Stimulated activated naive CD8-positive, alpha-beta T cell treated with anti-CD3 and anti-CD28 coated beads, Interleukin-15, Interleukin-2, amounts not matched to agents 100 ng/mL and 50 ng/mL, for 24 hours (primary cell): ENCODE data around the gene KRTAP5-11.
"Not testable (repeated sequence)": the region's sequence is repeated elsewhere in the genome, so short reads cannot be mapped to it uniquely, and the experiment has no call there.

Experiments used
- H3K27ac Mint-ChIP-seq: one replicate; pipeline ENCODE4 v1.8.0; 2021; ENCODE audit warnings: mild to moderate bottlenecking, mixed read lengths
- H3K27me3 Mint-ChIP-seq: one replicate; pipeline ENCODE4 v1.8.0; 2021; ENCODE audit warnings: mixed read lengths
- H3K36me3 Mint-ChIP-seq: one replicate; pipeline ENCODE4 v1.8.0; 2021; ENCODE audit warnings: low read depth, mixed read lengths
- H3K4me1 Mint-ChIP-seq: one replicate; pipeline ENCODE4 v1.8.0; 2021; ENCODE audit warnings: low read depth, mixed read lengths
- H3K4me3 Mint-ChIP-seq: one replicate; pipeline ENCODE4 v1.8.0; 2021; ENCODE audit warnings: mild to moderate bottlenecking, mixed read lengths
- H3K9me3 Mint-ChIP-seq: one replicate; pipeline ENCODE4 v1.8.0; 2021; ENCODE audit warnings: mixed read lengths

KRTAP5-11 gene

DNA sequence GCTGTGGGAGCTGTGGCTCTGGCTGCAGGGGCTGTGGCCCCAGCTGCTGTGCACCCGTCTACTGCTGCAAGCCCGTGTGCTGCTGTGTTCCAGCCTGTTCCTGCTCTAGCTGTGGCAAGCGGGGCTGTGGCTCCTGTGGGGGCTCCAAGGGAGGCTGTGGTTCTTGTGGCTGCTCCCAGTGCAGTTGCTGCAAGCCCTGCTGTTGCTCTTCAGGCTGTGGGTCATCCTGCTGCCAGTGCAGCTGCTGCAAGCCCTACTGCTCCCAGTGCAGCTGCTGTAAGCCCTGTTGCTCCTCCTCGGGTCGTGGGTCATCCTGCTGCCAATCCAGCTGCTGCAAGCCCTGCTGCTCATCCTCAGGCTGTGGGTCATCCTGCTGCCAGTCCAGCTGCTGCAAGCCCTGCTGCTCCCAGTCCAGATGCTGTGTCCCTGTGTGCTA, 33.9 kb downstream of the KRTAP5-11 start:
- Mint-ChIP-seq H3K36me3 (no peaks in the 10 kb centered on the region), H3K27ac (no peak overlapping the region), H3K4me3 (no peak overlapping the region), H3K9me3 (peaks cover 6% of the 10 kb centered on the region), H3K4me1 (peaks cover 16% of the 10 kb centered on the region), H3K27me3 (peaks cover 36% of the 10 kb centered on the region)

DNA sequence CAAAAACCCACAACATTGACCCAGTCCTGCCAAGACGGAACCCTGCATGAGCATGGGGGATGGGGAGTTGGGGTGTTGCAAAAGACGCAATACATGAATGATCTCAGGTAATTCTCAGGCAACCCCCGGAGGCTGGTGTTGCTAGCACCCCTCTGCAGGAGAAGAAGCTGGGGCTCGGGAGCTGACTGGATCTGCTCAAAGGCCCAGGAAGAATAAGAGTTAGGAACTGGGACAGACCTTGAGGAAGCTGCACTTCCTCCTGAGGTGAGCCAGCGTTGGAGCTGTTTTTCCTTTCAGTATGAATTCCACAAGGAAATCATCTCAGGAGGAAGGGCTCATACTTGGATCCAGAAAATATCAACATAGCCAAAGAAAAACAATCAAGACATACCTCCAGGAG, 34.6 kb downstream of the KRTAP5-11 start, which contains the start of gene KRTAP5-9:
Gene KRTAP5-9, plus strand, starts transcription at position 301 of the 400 bp plus-strand sequence. CDS start 238 bp downstream, outside the sequence.
- peaks cover 22% of the 10 kb centered on the region for H3K4me1 Mint-ChIP-seq
- H3K27me3 Mint-ChIP-seq = peaks cover 36% of the 10 kb centered on the region
- no peaks in the 10 kb centered on the region for H3K36me3 Mint-ChIP-seq
- H3K4me3 Mint-ChIP-seq = no peak within 1 kb of the TSS
- peaks cover 6% of the 10 kb centered on the region for H3K9me3 Mint-ChIP-seq
- H3K27ac Mint-ChIP-seq = no peak within 1 kb of the TSS

DNA sequence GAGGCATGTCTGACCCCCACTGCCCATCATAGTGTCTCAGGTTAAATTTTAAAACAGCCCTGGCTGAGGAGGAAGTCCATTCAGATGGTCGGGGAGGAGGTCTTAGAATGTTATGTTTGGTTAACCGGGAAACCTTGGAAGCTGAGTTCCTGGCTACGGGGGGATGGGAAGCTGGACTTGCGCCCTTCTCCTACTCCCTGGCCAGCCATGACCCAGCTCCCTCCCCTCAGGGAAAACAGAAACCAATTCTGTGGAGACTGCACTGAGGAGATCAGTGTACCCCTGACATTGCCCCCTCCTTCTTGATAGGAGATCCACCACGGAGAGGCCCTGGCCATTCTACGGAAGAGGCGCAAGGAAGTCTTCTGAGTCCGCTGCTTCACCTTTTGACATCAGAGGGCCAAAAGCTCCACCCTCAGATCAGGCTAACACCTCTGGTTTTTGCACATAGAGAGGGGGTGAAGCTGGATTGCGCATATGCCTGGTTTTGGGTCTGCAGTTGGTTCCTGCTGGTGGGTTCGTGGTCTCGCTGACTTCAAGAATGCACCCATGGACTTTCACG, 37.2 kb downstream of the KRTAP5-11 start:
- Mint-ChIP-seq H3K9me3 (peaks cover 19% of the 10 kb centered on the region), H3K4me1 (peaks cover 27% of the 10 kb centered on the region), H3K4me3 (no peak overlapping the region), H3K27me3 (peaks cover 43% of the 10 kb centered on the region), H3K36me3 (peaks cover 4% of the 10 kb centered on the region), H3K27ac (no peak overlapping the region)

DNA sequence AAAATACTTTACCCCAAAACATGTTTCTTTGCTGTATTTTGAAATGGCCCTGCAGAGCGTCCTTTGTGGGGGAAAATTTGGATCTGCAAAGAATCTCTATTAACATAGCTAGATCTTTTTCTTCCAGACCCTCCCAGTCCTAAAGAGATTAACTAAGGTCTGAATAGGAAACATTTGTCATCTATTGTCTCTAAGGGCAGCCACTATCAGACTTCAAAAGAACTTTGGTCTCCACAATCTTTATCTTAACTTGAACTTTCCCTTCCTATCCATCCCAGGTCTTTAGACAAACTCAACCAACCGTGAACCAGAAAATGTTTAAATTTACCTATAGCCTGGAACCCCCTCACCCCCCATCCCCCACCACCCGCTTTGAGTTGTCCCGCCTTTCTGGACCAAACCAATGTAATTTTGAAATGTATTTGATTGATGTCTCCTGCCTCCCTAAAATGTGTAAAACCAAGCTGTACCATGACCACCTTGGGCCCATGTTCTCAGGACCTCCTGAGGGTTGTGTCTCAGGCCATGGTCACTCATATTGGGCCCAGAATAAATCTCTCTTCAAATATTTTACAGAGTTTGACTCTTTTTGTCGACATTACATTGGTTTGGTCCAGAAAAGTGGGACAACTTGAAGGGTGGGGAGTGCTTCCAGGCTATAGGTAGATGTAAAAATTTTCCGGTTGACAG, 38.0 kb downstream of the KRTAP5-11 start:
- Mint-ChIP-seq H3K27me3 (peaks cover 36% of the 10 kb centered on the region), H3K36me3 (peaks cover 4% of the 10 kb centered on the region), H3K27ac (no peak overlapping the region), H3K4me1 (peaks cover 27% of the 10 kb centered on the region), H3K9me3 (peaks cover 19% of the 10 kb centered on the region), H3K4me3 (no peak overlapping the region)

DNA sequence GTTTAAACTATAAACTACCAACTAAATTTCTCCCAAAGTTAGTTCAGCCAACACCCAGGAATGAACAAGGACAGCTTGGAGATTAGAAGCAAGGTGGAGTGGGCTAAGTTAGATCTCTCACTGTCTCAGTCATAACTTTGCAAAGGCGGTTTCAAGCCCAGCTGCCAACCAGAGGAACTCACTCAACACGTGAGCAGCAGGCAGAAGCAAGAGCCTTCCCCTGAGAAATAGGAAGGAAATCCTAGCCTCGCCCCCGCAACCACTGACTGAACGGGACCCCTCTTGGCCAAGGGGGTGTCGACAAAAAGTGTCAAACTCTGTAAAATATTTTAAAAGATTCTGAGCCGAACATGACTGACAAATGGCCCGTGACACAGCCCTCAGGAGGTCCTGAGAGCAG, 38.8 kb downstream of the KRTAP5-11 start:
- H3K9me3 Mint-ChIP-seq = peaks cover 19% of the 10 kb centered on the region
- peaks cover 28% of the 10 kb centered on the region for H3K27me3 Mint-ChIP-seq
- peaks cover 27% of the 10 kb centered on the region for H3K4me1 Mint-ChIP-seq
- peak overlapping the region; percentile 26 for H3K27ac Mint-ChIP-seq
- no peak overlapping the region for H3K4me3 Mint-ChIP-seq
- peaks cover 4% of the 10 kb centered on the region for H3K36me3 Mint-ChIP-seq

DNA sequence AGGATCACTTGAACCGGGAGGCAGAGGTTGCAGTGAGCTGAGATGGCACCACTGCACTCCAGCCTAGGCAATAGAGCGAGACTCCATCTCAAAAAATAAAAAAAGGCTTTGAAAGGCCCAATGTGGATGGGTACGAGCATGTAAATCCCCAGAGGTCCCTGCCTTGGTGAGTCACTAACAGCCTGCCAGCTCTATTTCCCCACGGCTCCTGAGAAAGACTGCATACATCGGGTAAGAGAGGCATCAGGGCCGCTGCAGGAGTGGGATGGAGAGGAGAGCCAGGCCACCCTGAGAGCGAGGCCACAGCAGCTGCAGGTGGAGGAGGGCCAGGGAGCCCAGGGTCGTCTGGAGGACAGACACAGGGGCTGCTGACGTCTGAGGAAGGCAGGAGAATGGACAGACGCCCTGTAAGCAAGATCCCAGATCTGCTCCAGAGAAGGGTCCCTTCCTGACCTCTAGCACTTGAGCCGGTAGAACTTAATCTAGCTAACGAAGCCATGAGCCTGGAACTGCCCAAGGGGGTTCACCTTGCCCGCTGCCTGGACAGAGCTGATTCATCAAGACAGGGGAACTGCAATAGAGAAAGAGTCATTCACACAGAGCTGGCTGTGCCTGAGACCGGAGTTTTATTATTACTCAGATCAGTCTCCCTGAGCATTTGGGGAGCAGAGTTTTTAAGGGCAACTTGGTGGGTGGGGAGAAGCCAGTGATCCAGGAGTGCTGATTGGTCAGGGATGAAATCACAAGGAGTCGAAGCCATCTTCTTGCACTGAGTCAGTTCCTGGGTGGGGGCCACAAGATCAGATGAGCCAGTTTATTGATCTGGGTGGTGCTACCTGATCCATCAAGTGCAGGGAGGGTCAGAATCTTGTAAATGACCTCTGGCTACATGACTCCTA, 39.5 kb downstream of the KRTAP5-11 start:
- Mint-ChIP-seq H3K27ac (peak overlapping the region; percentile 26), H3K4me3 (no peak overlapping the region)

DNA sequence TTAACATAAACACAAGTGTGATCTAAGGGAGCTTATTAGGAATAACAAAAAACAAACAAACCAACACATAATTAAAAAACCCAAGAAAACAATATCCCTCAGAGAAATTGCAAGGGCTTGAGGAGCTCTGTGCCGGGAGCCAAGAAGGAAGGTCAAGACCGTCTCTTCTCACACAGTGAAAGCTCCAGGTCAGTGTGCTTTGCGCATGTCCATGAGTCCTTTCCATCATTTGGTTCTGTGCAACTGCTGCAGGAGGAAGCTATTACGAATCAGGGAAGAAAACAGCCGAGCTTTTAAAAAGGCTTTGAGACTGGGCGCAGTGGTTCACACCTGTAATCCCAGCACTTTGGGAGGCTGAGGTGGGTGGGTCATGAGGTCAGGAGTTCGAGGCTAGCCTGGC, 40.3 kb downstream of the KRTAP5-11 start:
- peaks cover 4% of the 10 kb centered on the region for H3K36me3 Mint-ChIP-seq
- peaks cover 27% of the 10 kb centered on the region for H3K4me1 Mint-ChIP-seq
- H3K27ac Mint-ChIP-seq = no peak overlapping the region
- peaks cover 19% of the 10 kb centered on the region for H3K27me3 Mint-ChIP-seq
- no peak overlapping the region for H3K4me3 Mint-ChIP-seq
- H3K9me3 Mint-ChIP-seq = peaks cover 19% of the 10 kb centered on the region

More for the DNA sequence above, 39.5 kb downstream of the KRTAP5-11 start:
- Mint-ChIP-seq H3K4me1 (peaks cover 27% of the 10 kb centered on the region), H3K36me3 (peaks cover 4% of the 10 kb centered on the region), H3K27me3 (peaks cover 25% of the 10 kb centered on the region), H3K9me3 (peaks cover 19% of the 10 kb centered on the region)

DNA sequence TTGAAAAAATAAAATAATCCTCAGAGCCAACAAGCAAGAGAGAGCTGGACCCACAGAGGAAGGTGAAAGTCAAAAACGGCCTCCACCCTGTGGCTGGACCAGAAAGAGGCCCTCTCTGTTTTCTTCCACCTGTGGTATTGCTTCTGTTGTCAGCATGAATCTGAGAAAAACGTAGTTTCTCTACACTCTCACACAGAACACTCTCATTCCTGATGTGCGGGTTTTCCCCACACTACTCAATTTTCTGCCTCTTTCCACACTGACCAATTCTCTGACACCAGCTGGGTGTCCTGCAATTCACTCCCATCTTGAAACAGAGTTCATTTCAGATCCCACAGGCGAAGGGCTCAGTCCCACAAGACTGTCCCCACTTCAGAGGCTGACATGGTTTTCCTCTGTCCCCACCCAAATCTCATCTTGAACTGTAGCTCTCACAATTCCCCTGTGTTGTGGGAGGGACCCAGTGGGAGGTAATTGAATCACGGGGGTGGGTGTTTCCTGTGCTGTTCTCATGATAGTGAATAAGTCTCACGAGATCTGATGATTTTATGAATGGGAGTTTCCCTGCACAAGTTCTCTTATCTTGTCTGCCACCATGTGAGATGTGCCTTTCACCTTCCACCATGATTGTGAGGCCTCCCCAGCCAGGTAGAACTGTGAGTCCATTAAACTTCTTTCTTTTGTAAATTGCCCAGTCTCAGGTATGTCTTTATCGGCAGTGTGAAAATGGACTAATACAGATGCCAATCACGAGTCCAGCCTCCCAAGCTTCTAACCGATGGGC, 42.0 kb downstream of the KRTAP5-11 start:
- peaks cover 12% of the 10 kb centered on the region for H3K27me3 Mint-ChIP-seq
- peaks cover 12% of the 10 kb centered on the region for H3K9me3 Mint-ChIP-seq
- not testable (repeated sequence) for H3K27ac Mint-ChIP-seq, H3K4me3 Mint-ChIP-seq, H3K36me3 Mint-ChIP-seq
- peaks cover 27% of the 10 kb centered on the region for H3K4me1 Mint-ChIP-seq

DNA sequence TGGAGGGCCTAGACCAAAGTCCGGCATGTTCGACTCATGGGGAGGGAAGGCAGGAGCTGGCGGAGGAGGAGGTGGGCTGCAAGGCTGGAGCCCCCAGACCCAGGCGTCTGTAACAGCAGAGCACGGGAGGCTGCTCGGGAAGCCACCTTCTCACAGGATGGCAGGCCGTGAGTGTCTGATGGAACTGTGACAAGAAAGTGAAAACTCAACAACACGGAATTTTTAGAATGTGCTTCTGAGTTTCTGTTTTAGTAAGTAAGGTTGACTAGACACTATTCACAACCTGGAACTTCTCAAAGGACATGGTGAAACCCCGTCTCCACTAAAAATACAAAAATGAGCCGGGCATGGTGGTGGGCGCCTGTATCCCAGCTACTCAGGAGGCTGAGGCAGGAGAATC, 42.7 kb downstream of the KRTAP5-11 start:
- Mint-ChIP-seq H3K4me1 (peaks cover 27% of the 10 kb centered on the region), H3K9me3 (peaks cover 12% of the 10 kb centered on the region)
- H3K4me3 Mint-ChIP-seq, H3K36me3 Mint-ChIP-seq, H3K27ac Mint-ChIP-seq, H3K27me3 Mint-ChIP-seq: not testable (repeated sequence)

DNA sequence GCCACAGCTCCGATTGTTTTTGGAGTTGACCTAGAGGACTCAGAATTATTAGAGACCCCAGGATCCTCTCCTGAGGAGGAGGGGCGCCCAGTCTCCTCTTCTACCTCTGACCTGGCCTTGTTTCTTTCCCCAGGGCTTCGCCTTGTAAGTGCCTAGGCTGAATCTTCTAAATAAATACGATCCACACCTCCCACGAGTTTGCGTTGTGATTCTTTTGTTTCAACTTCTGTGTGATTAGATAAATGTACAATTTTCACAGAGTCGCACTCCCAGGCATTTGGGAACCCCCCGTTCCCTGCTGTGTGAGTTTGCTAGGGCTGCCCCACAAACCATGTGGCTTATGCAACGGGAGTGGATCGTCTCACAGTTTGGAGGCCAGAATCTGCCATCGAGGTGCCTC, 43.7 kb downstream of the KRTAP5-11 start:
- H3K36me3 Mint-ChIP-seq = peaks cover 4% of the 10 kb centered on the region
- peaks cover 9% of the 10 kb centered on the region for H3K27me3 Mint-ChIP-seq
- peaks cover 21% of the 10 kb centered on the region for H3K4me1 Mint-ChIP-seq
- H3K9me3 Mint-ChIP-seq = peaks cover 12% of the 10 kb centered on the region
- H3K4me3 Mint-ChIP-seq = no peak overlapping the region
- no peak overlapping the region for H3K27ac Mint-ChIP-seq

DNA sequence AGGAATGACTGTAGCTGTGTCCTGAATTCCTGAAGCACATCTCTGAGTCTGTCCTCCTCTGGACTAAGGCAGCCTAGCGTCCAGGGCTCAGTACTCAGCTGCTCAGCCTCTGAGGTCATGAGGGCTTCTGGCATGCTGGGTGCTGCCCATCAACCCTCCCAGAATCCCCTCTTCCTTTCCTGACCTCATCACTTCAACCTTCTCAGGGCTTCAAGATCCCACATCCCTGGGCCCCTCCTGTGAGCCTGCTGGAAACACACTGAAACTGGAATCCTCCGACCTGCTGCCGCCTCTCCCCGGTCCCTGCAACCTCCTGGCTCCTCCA, 44.0 kb downstream of the KRTAP5-11 start:
- Mint-ChIP-seq H3K36me3 (peaks cover 4% of the 10 kb centered on the region), H3K27me3 (peaks cover 9% of the 10 kb centered on the region), H3K9me3 (peaks cover 12% of the 10 kb centered on the region), H3K27ac (no peak overlapping the region), H3K4me3 (no peak overlapping the region), H3K4me1 (peaks cover 17% of the 10 kb centered on the region)

DNA sequence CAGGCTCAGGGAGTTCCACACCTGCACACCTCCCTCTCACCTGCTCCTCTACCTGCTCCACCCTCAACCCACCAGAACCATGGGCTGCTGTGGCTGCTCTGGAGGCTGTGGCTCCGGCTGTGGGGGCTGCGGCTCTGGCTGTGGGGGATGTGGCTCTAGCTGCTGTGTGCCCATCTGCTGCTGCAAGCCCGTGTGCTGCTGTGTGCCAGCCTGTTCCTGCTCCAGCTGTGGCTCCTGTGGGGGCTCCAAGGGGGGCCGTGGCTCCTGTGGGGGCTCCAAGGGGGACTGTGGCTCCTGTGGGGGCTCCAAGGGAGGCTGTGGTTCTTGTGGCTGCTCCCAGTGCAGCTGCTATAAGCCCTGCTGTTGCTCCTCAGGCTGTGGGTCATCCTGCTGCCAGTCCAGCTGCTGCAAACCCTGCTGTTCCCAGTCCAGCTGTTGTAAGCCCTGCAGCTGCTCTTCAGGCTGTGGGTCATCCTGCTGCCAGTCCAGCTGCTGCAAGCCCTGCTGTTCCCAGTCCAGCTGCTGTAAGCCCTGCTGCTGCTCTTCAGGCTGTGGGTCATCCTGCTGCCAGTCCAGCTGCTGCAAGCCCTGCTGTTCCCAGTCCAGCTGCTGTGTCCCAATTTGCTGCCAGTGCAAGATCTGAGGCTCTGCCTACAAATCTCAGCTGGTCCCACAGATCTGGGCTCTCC, 44.6 kb downstream of the KRTAP5-11 start, which contains the start of gene KRTAP5-8:
Gene KRTAP5-8, plus strand, starts transcription at position 49 of the 689 bp plus-strand sequence. Its CDS starts 31 bp downstream, at position 80.
- not testable (repeated sequence) for H3K27me3 Mint-ChIP-seq, H3K27ac Mint-ChIP-seq
- peaks cover 12% of the 10 kb centered on the region for H3K4me1 Mint-ChIP-seq

DNA sequence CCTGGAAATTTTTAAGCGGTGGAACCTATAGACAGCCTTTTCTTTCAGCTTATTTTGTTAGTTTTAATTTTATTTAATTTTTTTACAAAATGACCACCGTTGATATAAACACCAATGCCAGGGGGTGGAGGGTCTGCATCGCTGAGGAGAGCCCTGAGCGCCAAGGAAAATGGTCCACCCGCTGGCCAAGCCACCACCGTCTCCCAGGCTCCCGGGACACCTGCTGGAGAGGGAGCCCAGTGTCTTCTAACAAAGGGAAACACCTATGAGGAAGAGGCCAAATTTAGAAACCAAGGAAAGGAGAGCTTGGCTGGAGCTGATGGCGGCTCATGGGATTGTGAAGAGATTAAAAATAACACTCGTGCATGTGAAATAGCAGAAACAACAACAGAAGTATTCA, 45.1 kb downstream of the KRTAP5-11 start:
- H3K9me3 Mint-ChIP-seq = peaks cover 12% of the 10 kb centered on the region

More for the DNA sequence above, 44.6 kb downstream of the KRTAP5-11 start, which contains the start of gene KRTAP5-8:
- H3K36me3 Mint-ChIP-seq, H3K4me3 Mint-ChIP-seq: not testable (repeated sequence)
- H3K9me3 Mint-ChIP-seq = peaks cover 12% of the 10 kb centered on the region

DNA sequence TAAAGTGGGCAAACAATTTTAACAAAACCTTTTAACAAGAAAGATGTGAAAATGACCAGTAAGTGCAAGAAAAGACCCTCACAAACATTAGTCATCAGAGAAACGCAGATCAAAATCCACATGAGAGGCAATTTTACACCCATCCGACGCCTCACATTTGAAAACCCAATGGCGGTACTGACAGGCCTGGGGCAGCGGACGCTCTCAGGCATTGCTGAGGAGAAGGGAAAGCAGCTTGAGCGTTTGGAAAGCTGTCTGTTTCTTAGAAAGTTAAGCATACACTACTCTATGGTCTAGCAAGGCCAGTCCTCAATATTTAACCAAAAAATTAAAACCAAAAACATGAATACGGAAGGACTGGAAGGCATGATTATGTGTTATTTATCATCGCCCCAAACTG, 46.9 kb downstream of the KRTAP5-11 start:
- Mint-ChIP-seq H3K9me3 (peaks cover 3% of the 10 kb centered on the region), H3K27me3 (no peaks in the 10 kb centered on the region), H3K4me1 (peaks cover 3% of the 10 kb centered on the region), H3K36me3 (no peaks in the 10 kb centered on the region), H3K4me3 (no peak overlapping the region), H3K27ac (no peak overlapping the region)

More for the DNA sequence above, 45.1 kb downstream of the KRTAP5-11 start:
- Mint-ChIP-seq H3K36me3 (peaks cover 4% of the 10 kb centered on the region), H3K4me3 (no peak overlapping the region), H3K27ac (no peak overlapping the region), H3K27me3 (peaks cover 9% of the 10 kb centered on the region), H3K4me1 (peaks cover 9% of the 10 kb centered on the region)
